ENCODE measurements around the gene GRIN3B. TPM values are rescaled to one million over a fixed set of nuclear protein-coding genes. Genes with fewer than 3 reads are reported as not detected.

Gene GRIN3B
- total and polyA plus RNA-seq, 10 of the 15 experiments (the other 5 are each of a cell fraction or from before 2014, with no cell fraction given): 0.15 TPM; not detected in 9

DNA sequence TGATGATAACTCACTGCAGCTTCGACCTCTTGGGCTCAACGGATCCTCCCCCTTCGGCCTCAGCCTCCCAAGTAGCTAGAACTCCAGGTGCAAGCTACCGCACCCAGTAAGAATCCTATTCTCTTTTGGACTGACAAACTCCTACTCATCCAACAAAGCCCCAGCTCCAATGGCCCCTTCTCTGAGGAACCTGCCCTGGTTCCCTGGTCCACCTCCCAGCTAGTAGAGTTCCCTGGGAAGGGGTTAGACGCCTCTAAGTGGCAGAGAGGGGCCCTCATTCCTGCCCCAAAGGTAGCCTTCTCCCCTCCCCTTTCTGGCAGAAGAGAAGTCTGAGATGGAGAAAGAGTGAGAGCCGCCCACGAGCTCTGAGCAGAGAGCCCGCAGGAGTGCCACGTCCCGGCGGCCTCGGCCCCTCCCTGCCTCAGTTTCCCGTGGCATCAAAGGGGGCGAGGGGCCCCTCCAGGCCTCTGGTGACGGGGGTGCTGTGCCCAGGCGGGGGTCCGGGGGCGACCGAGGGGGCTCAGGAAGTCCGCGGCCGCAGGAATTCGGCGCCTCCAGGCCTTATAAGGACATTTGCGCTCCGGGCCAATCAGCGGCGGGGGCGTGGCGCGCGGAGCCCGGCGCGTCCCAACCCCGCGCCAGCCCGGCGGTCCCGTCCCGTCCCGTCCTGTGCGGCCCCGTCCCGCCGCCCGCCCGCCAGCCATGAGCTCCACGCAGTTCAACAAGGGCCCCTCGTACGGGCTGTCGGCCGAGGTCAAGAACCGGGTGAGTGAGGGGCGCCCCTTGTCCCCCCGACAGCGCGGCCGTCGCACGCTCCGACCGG, 26.0 kb downstream of the GRIN3B start, which contains the start of gene CNN2:
CNN2 (plus strand) TSS at position 649 of the 823 bp plus-strand sequence; CDS start at position 703, 54 bp downstream.
- DNase-seq (ENCODE audit: low read depth, low spot score): no peak
- in situ Hi-C loops (cut with MboI) (no loop called here), intact Hi-C loops (cut with micrococcal nuclease; ENCODE audit: unreplicated experiment) (no loop called here)
- 3% methylated on average over 48 of the region's 63 CpGs for WGBS (ENCODE audit: insufficient coverage, insufficient replicate concordance, low lambda C conversion rate, missing lambda C conversion rate)
- peak within 1 kb of the TSS; percentile 90 for H3K4me3 ChIP-seq
- H4K20me1 ChIP-seq (ENCODE audit: control insufficient read depth, insufficient read depth): 0 out of 2 replicates have a peak, but pooled peaks cover 4% of the 10 kb centered on the region
- peaks cover 6% of the 10 kb centered on the region for H3K4me1 ChIP-seq (ENCODE audit: control insufficient read depth, insufficient read depth, low read length)
- H3K79me2 ChIP-seq (ENCODE audit: control insufficient read depth, insufficient read depth, low read length): peaks cover 48% of the 10 kb centered on the region
- H3K27ac ChIP-seq (ENCODE audit: control insufficient read depth, insufficient read depth): peak within 1 kb of the TSS; percentile 92
- CTCF ChIA-PET: interaction anchor here (1.0 to 2.3 kb wide), 7 partner anchors 9 to 213 kb away, joined by 3 to 11 read pairs (median 5); no protein-coding TSS in a partner anchor
- RAD21 ChIA-PET (ENCODE audit: unreplicated experiment): interaction anchor here (0.5 to 4.9 kb wide), 8 partner anchors 12 to 240 kb away, joined by 3 to 39 read pairs (median 4); partner anchors contain the start of genes ABCA7 and ARHGAP45
- FAIRE-seq: no peak
- peak within 1 kb of the TSS; percentile 86 for H2AFZ ChIP-seq (ENCODE audit: control insufficient read depth, low read depth, low read length)
- H3K27me3 ChIP-seq (replicated peaks in 1 of 2; ENCODE audit: control insufficient read depth in 2 of 2, insufficient read depth in 2 of 2, low read length in 1 of 2): no peaks in the 10 kb centered on the region
- no peaks in the 10 kb centered on the region for H3K9me3 ChIP-seq (replicated peaks; ENCODE audit: control insufficient read depth, insufficient read depth, low read length)
- peak; percentile 84 for ATAC-seq
- no TSS peak for BruUV-seq (replicated peaks)
- peak within 1 kb of the TSS; percentile 90 for H3K9ac ChIP-seq (ENCODE audit: control insufficient read depth, insufficient read depth, low read length)
- POLR2A ChIA-PET: interaction anchor here (0.6 to 4.7 kb wide), 11 partner anchors 9 to 183 kb away, joined by 3 to 83 read pairs (median 6); partner anchors contain the start of genes ABCA7 and ARHGAP45
- peak within 1 kb of the TSS; percentile 98 for H3K4me2 ChIP-seq (ENCODE audit: control insufficient read depth, insufficient read depth)
- peaks cover 0 to 6% of the 10 kb centered on the region in 2 experiments; a peak in 3 of 4 replicates for H3K36me3 ChIP-seq (ENCODE audit: control insufficient read depth in 2 of 2, insufficient read depth in 2 of 2, low read length in 1 of 2)
- SMC1A ChIA-PET (ENCODE audit: uncharacterized antibody, unreplicated experiment): interaction anchor here (0.6 to 1.0 kb wide), 3 partner anchors 12 to 60 kb away, joined by 3 to 8 read pairs (median 4); partner anchors contain the start of gene ABCA7
- no peak for TF ChIP-seq NRF1 (conservative IDR thresholded peaks at IDR 0.05; ENCODE audit: low read depth, low read length)
- TF ChIP-seq STAT3 (IDR thresholded peaks at IDR 0.05; ENCODE audit: low read depth, low read length): no peak
- no peak for TF ChIP-seq FOXK2 (IDR thresholded peaks at IDR 0.05)
- TF ChIP-seq BCL11A (IDR thresholded peaks at IDR 0.05; ENCODE audit: low read depth, low read length): no peak
- TF ChIP-seq, protein P1, sequence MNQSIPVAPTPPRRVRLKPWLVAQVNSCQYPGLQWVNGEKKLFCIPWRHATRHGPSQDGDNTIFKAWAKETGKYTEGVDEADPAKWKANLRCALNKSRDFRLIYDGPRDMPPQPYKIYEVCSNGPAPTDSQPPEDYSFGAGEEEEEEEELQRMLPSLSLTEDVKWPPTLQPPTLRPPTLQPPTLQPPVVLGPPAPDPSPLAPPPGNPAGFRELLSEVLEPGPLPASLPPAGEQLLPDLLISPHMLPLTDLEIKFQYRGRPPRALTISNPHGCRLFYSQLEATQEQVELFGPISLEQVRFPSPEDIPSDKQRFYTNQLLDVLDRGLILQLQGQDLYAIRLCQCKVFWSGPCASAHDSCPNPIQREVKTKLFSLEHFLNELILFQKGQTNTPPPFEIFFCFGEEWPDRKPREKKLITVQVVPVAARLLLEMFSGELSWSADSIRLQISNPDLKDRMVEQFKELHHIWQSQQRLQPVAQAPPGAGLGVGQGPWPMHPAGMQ (IDR thresholded peaks at IDR 0.05; ENCODE audit: borderline replicate concordance): no peak
- TF ChIP-seq MYC (IDR thresholded peaks at IDR 0.05; ENCODE audit: insufficient read depth, insufficient read length, insufficient replicate concordance, low read length, severe bottlenecking): no peak
- no peak for TF ChIP-seq NFXL1 (IDR thresholded peaks at IDR 0.05; ENCODE audit: borderline replicate concordance)
- TF ChIP-seq PAX5 (IDR thresholded peaks at IDR 0.05; ENCODE audit: borderline replicate concordance, low read depth, low read length): no peak
- TF ChIP-seq TCF3 (IDR thresholded peaks at IDR 0.05; ENCODE audit: borderline replicate concordance, insufficient read depth, low read depth, low read length): 0 out of 2 replicates have a peak, but pooled peaks have one; percentile 16
- TF ChIP-seq ZZZ3 (IDR thresholded peaks at IDR 0.05; ENCODE audit: control insufficient read depth, insufficient read length, low read depth): no peak
- TF ChIP-seq, protein P2, sequence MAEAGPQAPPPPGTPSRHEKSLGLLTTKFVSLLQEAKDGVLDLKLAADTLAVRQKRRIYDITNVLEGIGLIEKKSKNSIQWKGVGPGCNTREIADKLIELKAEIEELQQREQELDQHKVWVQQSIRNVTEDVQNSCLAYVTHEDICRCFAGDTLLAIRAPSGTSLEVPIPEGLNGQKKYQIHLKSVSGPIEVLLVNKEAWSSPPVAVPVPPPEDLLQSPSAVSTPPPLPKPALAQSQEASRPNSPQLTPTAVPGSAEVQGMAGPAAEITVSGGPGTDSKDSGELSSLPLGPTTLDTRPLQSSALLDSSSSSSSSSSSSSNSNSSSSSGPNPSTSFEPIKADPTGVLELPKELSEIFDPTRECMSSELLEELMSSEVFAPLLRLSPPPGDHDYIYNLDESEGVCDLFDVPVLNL (IDR thresholded peaks at IDR 0.05; ENCODE audit: low read depth, low read length): no peak
- no peak for TF ChIP-seq ATF7 (IDR thresholded peaks at IDR 0.05; ENCODE audit: low read depth)
- no peak for TF ChIP-seq ZNF622 (IDR thresholded peaks at IDR 0.05)
- no peak for TF ChIP-seq SMAD1 (IDR thresholded peaks at IDR 0.05; ENCODE audit: low read depth, partially characterized antibody)
- no peak for TF ChIP-seq FOS (IDR thresholded peaks at IDR 0.05; ENCODE audit: borderline replicate concordance, extremely low read depth, insufficient read length)
- peak; percentile 95 to 98 for TF ChIP-seq SRF (IDR thresholded peaks at IDR 0.05; ENCODE audit: low read depth in 2 of 2, low read length in 2 of 2)
- TF ChIP-seq, protein P3, sequence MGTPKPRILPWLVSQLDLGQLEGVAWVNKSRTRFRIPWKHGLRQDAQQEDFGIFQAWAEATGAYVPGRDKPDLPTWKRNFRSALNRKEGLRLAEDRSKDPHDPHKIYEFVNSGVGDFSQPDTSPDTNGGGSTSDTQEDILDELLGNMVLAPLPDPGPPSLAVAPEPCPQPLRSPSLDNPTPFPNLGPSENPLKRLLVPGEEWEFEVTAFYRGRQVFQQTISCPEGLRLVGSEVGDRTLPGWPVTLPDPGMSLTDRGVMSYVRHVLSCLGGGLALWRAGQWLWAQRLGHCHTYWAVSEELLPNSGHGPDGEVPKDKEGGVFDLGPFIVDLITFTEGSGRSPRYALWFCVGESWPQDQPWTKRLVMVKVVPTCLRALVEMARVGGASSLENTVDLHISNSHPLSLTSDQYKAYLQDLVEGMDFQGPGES (IDR thresholded peaks at IDR 0.05): no peak
- no peak; the same call in none of the 2 replicates for TF ChIP-seq EED (IDR thresholded peaks at IDR 0.05; ENCODE audit: low read depth)
- TF ChIP-seq, protein P4, sequence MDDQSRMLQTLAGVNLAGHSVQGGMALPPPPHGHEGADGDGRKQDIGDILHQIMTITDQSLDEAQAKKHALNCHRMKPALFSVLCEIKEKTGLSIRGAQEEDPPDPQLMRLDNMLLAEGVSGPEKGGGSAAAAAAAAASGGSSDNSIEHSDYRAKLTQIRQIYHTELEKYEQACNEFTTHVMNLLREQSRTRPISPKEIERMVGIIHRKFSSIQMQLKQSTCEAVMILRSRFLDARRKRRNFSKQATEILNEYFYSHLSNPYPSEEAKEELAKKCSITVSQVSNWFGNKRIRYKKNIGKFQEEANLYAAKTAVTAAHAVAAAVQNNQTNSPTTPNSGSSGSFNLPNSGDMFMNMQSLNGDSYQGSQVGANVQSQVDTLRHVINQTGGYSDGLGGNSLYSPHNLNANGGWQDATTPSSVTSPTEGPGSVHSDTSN (IDR thresholded peaks at IDR 0.05; ENCODE audit: insufficient replicate concordance, low read depth, low read length): no peak

Data from GM12878 (cell line).